GM12801 (cell line): Measurements from ENCODE around the gene CHAMP1.

Source experiments
- CTCF ChIP-seq: IDR thresholded peaks from one replicate; pipeline ENCODE4 v1.5.1; 2011; ENCODE audit warnings: control low read depth; ENCODE audit not compliant: insufficient read length; ENCODE audit errors: extremely low read depth

CHAMP1 gene

DNA sequence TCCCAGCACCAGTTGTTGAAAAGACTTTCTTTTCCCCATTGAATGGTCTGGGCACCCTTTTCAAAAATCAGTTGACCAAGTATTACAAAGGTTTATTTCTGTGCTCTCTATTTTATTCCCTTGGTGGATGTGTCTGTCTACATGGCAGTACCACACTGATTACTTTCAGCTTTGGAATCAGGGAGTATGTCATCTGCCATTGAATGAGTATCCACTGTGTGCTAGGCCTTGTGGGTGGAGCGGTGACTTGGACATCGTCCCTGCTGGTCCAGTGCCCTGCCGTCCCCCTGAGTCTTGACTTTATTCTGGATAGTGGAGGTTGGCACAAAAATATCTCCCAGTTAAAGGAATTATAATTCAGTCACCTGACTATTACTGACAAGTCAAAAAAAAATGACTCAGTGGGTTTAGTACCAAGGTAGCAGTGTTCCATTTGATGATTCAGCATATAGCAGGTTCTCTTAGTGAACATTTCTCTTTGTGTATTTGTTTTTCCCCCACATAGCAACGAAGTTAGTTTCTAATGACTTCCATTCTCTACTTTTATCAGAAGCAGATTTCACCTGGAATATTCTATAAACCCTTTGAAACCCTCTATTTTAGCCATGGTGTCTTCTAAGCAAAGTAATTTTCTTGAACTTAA lies 29.0 kb upstream of the CHAMP1 start:
- TF ChIP-seq CTCF, result no peak

DNA sequence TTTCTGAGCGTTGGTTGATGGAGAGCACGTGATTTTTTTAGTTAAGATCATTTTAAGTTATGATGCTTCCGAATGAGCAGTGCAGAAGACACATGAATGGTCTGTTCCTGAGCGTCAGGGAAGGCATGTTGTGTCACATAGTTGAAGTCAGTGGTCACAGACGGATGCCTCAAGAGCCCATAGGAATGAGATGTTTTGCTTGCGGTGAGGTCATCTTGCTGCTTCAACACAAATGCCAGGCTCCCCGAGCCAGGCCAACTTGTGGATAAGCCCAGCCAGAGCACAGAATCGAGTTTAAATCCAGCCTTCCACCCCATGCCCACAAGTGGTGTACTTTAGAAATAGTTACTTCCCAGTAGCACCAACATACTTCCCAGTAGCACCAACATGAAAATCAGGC lies 27.5 kb upstream of the CHAMP1 start:
- no peak for TF ChIP-seq CTCF

GRCh38 chr13:114288157-114288591 lies 26.1 kb upstream of the CHAMP1 start:
- no peak for TF ChIP-seq CTCF

DNA sequence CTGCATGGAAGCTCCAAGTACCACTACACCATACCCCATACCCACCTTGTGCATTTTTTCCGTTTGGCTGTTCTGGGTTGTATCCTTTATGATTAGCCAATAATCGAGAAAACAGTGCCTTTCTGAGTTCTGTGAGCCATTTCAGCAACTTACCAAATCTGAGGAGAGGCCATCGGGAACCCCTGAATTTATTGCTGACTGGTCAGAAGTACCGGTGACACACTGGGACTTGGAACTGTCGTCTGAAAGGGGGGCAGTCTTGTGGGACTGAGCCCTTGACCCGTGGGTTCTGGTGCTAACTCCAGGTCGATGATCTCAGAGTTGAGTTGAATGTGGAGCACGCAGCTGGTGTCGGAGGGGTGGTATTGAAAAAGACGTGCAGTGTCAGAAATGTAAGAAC lies 17.9 kb upstream of the CHAMP1 start:
- TF ChIP-seq CTCF, result no peak

DNA sequence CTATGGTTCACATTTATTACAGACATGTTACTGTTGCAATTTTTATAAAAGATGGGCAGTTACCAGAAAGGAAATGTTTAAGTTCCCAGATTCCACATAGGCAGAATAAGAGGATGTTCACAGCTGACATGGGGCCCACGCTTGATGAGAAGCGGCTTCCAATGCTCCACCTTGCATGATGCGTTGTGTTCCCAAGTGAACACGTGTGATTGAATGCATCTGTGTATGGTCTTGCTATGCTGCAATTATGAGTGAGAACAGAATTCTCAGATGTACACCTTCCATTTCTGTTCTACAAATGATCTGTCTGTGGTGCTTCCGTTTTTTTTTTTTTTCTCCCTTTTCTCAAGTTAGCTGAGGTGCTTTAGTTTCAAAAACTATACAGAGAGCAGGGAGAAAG lies 17.4 kb upstream of the CHAMP1 start:
- no peak for TF ChIP-seq CTCF

- TF ChIP-seq CTCF, result no peak
Measured at GRCh38 chr13:114298866-114299265, 15.4 kb upstream of the CHAMP1 start.

DNA sequence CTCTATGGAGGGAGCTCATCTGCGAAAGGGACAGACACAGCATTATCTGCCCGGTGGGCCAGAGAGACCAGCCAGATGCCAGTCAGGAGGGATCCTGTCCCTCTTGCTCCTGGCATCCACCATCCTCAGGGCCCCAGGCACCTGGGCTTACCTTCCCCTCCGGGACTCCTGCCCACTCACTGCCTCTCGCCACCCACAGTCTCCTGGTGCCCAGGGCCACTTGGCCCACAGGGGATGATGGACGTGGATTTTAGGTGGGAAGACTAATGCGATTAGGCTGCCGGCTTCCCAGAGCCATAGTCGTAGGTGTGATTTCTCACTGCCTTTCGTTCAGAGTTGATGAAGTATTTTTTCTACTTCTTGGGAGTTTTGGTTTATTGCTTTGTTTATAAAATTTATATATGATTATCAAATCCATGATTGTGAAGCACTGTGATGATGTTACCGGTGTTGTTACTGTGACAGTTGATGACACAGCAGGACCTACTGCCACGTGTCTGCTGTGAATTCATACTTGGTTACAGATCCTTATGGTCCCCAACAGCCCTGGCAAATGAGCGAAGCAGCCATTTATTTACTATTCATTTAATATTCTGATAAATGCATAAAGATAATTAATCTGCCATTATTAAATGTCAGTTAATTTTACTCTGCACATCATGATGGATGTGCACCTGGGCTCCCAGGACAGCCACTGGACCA lies 14.5 kb upstream of the CHAMP1 start:
- no peak for TF ChIP-seq CTCF
